ENCODE results near the gene AGFG1.

The AGFG1 gene, protein sequence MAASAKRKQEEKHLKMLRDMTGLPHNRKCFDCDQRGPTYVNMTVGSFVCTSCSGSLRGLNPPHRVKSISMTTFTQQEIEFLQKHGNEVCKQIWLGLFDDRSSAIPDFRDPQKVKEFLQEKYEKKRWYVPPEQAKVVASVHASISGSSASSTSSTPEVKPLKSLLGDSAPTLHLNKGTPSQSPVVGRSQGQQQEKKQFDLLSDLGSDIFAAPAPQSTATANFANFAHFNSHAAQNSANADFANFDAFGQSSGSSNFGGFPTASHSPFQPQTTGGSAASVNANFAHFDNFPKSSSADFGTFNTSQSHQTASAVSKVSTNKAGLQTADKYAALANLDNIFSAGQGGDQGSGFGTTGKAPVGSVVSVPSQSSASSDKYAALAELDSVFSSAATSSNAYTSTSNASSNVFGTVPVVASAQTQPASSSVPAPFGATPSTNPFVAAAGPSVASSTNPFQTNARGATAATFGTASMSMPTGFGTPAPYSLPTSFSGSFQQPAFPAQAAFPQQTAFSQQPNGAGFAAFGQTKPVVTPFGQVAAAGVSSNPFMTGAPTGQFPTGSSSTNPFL

DNA sequence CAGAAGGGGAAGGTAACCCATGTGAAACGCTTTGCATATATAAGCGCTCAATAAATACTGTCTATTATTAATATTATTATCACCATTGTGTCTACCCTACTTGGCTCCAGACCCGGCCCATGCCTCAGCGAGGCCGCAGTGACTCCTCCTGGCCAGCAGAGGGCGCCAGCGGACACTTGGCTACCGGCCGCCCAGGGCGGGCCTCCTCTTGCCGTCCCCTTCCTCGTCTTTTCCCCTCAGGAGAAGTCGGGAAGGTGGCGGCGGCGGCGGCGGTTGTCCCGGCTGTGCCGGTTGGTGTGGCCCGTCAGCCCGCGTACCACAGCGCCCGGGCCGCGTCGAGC, at the start of gene AGFG1:
AGFG1 (plus strand) TSS at position 233 of the 341 bp plus-strand sequence. CDS start 266 bp downstream, outside the sequence.
- DNase-seq (ENCODE audit: low spot score), result peak; percentile 83

GRCh38 chr2:227423656-227424499, 48.1 kb upstream of the AGFG1 start:
- no peak for DNase-seq (ENCODE audit: low spot score)

- no peak for DNase-seq (ENCODE audit: low spot score)
Measured at GRCh38 chr2:227428731-227429285, 43.1 kb upstream of the AGFG1 start.

DNA sequence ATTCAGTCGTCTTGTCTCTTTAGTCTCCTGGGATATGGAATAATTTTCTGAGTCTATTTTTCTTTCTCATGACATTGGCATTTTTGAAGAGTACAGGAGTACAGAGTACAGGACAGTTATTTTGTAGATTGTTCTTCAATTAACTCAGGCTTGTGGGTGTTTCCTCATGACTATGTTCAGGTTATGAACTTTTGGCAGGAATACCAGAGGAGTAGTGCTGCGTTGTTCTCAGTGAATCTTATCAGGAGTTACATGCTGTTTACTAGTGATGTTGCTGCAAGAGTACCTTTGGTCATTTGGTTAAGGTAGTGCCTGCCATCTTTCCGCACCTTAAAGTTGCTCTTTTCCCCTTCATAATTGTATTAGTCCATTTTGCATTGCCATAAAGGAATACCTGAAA, 41.3 kb upstream of the AGFG1 start:
- DNase-seq (ENCODE audit: low spot score), result no peak

GRCh38 chr2:227433171-227433570, 38.8 kb upstream of the AGFG1 start:
- DNase-seq (ENCODE audit: low spot score), result no peak

DNA sequence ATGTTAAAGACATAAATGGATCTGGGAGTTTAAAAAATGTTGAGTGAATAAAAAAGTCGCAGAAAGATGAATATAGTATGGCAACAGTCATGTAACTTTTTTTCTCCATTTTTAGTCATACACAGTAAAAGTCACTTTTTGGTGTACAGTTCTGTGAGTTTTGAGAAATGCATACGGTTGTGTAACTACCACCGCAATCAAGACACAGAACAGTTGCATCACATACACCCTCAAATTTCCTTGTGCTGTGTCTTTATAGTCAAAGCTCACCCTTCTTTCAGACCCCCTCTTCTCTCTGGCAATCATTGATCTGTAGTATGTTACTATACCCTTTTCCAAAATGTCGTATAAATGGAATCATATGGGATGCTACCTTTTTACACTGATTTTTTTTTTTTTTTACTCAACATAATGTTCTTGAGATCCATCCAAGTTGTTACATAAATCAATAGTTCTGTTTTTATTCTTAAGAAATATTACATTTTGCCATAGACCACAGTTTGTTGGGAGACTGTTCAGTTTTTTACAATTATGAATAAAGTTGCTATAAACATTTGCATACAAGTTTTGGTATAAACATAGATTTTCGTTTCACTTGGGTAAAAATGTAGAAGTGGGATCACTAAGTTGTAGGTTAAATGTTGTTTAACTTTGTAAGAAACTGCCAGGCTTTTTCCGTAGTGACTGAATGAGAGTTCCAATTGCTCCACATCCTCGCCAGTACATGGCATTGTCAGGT, 35.4 kb upstream of the AGFG1 start:
- DNase-seq (ENCODE audit: low spot score), result no peak

DNA sequence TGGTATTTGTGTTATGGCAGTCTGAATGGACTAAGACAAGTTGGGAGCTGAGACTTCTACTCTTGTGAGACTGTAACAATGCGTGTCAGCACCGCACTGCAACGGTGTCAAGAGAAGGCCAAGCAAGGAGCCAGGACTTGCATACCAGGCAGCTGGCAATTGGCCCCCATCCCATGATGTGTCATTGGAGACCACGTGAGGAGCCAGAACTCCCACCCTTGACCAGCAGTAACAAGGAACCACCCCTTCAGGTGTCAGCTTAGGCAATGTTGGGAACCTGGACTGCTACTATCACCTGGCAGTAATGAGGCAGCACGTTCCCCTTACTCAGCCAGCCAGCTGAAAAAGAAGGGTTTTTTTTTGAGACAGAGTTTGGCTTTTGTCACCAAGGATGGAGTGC, 32.7 kb upstream of the AGFG1 start:
- DNase-seq (ENCODE audit: low spot score), result no peak

- no peak for DNase-seq (ENCODE audit: low spot score)
Measured at GRCh38 chr2:227442639-227443038, 29.3 kb upstream of the AGFG1 start.

GRCh38 chr2:227443889-227444568, 27.9 kb upstream of the AGFG1 start:
- DNase-seq (ENCODE audit: low spot score), result no peak

- DNase-seq (ENCODE audit: low spot score), result peak; percentile 60
Measured at GRCh38 chr2:227447606-227448005, 24.4 kb upstream of the AGFG1 start.

GRCh38 chr2:227450311-227450841, 21.6 kb upstream of the AGFG1 start:
- DNase-seq (ENCODE audit: low spot score), result no peak

DNA sequence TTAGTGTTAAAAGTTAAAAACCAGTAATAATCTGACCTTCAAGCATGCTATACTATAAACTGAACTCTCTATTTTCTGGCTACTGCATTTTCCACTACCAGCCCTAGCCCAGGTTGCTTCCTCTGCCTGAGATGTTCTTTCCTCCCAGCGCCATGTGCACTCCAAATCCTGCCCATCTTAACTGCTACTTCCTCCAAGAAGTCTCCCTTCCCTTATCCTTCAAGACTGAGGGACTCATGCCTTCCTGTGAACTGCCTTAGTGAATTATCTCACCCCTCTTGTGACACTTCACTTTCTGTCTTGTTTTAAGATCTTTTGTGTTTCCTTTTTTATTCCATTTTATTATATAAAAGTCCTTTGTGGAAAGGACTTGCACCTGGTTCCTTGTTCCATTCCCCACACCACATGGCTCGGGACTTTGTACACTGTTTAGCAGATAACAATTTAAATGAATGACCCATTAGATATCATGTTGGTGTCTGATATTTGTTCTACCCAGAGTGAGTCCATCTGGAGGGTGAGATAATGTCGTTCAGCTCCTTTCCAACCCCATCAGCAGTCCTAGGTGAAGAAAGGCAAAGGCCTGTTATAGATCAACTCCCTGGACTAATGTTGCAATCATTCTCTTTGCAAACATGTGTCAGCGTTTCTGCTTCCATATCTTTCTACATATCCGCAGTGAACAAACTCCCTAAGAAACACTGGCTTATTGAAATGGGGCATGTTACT, 20.9 kb upstream of the AGFG1 start:
- no peak for DNase-seq (ENCODE audit: low spot score)

DNA sequence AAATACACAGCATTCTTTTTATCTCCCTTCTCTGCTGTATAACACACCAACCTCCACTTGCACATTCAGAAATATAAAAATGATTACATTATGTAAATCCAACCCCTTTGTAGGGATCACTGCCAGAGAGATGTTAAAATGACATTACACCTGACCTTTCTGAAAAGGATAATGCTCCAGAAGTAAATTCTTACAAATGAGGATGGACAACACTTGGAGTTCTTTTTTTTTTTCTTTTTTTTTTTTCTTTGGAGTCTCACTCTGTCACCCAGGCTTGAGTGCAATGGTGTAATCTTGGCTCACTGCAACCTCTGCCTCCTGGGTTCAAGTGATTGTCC, 20.3 kb upstream of the AGFG1 start:
- DNase-seq (ENCODE audit: low spot score), result no peak

- DNase-seq (ENCODE audit: low spot score), result no peak
Measured at GRCh38 chr2:227453810-227454209, 18.1 kb upstream of the AGFG1 start.

DNA sequence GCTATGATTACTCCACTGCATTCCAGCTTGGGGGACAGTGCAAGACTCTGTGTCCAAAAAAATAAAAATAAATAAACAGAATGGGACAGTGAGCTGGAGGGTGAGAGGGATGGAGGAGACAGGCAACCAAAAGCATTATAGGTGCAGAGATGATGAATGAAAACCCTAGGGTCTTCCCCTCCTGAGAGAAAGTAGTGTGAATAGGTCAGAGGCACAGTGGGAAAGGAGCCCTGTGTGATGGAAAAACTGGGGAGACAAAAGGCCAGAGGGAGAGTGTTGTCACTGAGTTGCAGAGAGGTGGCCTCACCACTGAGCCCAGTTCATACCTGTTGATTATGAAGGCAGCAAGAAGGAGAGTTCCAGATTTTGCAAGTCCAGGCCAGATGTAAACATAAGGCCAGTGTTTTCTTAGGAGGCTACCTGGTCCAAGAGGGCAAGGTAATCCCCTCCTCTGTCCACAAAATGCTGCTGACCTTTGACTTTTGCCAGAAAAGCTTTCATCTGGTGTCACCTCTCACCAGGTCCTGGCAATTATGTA, 17.6 kb upstream of the AGFG1 start:
- DNase-seq (ENCODE audit: low spot score), result no peak

- peak; percentile 94 for DNase-seq (ENCODE audit: low spot score)
Measured at GRCh38 chr2:227455200-227455599, 16.8 kb upstream of the AGFG1 start.

GRCh38 chr2:227456102-227456501, 15.9 kb upstream of the AGFG1 start:
- peak; percentile 21 for DNase-seq (ENCODE audit: low spot score)

- DNase-seq (ENCODE audit: low spot score), result peak; percentile 84
Measured at GRCh38 chr2:227456772-227457171, 15.2 kb upstream of the AGFG1 start.

- peak; percentile 57 for DNase-seq (ENCODE audit: low spot score)
Measured at GRCh38 chr2:227460070-227460485, 11.9 kb upstream of the AGFG1 start.

DNA sequence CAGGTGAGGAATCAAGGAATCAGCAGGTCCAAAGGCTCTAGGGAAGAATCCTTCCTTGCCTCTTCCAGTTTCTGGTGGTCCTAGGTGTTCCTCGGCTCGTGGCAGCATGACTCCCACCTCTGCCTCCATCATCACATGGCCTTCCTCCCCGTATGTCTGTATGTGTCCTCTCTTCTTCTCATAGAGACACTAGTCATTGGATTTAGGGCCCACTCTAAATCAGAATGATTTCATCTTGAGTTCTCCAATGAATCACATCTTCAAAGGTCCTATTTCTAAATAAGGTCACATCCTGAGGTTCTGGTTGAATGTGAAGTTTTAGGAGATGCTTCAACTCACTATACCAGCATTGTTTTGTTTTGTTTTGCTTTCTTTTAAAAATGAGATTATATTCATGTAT, 11.1 kb upstream of the AGFG1 start:
- DNase-seq (ENCODE audit: low spot score), result no peak

Data from kidney tubule cell (primary cell).